Measurements from ENCODE around the gene DENND2D.

Gene DENND2D

GRCh38 chr1:111204983-111205713 lies 4.7 kb upstream of the DENND2D start:
- peak overlapping the region; percentile 83 for H3K4me3 ChIP-seq (ENCODE audit: low read length)
- H3K9me3 ChIP-seq (ENCODE audit: control insufficient read depth, insufficient read depth, low read length), result no peaks in the 10 kb centered on the region
- peak overlapping the region; percentile 92 for H3K27ac ChIP-seq (ENCODE audit: low read depth, low read length)
- peak overlapping the region; percentile 97 for H3K4me2 ChIP-seq (ENCODE audit: low read length)
- H4K20me1 ChIP-seq (ENCODE audit: control insufficient read depth, insufficient read depth, low read depth, low read length), result no peaks in the 10 kb centered on the region
- H3K9me2 ChIP-seq (replicated peaks; ENCODE audit: control insufficient read depth, low read length), result no peaks in the 10 kb centered on the region
- H3F3A ChIP-seq (ENCODE audit: control insufficient read depth, insufficient read depth), result peaks cover 32% of the 10 kb centered on the region
- H3K36me3 ChIP-seq (ENCODE audit: control insufficient read depth, low read length), result peaks cover 30% of the 10 kb centered on the region
- no peaks in the 10 kb centered on the region for H3K27me3 ChIP-seq (ENCODE audit: control insufficient read depth, low read length)
- H3K79me2 ChIP-seq (ENCODE audit: control insufficient read depth, low read length), result peaks cover 36% of the 10 kb centered on the region
- TF ChIP-seq EZH2phosphoT487 (IDR thresholded peaks at IDR 0.05; ENCODE audit: borderline replicate concordance, low read length) (no peak), CTCF (IDR thresholded peaks at IDR 0.05; ENCODE audit: low read depth, low read length, poor library complexity, severe bottlenecking) (no peak)
- H3K4me1 ChIP-seq (ENCODE audit: control insufficient read depth, low read length), result peaks cover 86% of the 10 kb centered on the region

- Histone ChIP-seq H3K79me2 (ENCODE audit: control insufficient read depth, low read length) (peaks cover 41% of the 10 kb centered on the region), H3K4me2 (ENCODE audit: low read length) (peak overlapping the region; percentile 97), H3K36me3 (ENCODE audit: control insufficient read depth, low read length) (peaks cover 37% of the 10 kb centered on the region), H4K20me1 (ENCODE audit: control insufficient read depth, insufficient read depth, low read depth, low read length) (no peaks in the 10 kb centered on the region), H3K9me2 (replicated peaks; ENCODE audit: control insufficient read depth, low read length) (no peaks in the 10 kb centered on the region), H3K4me3 (ENCODE audit: low read length) (peak overlapping the region; percentile 83), H3K4me1 (ENCODE audit: control insufficient read depth, low read length) (peaks cover 92% of the 10 kb centered on the region), H3K27me3 (ENCODE audit: control insufficient read depth, low read length) (no peaks in the 10 kb centered on the region), H3K27ac (ENCODE audit: low read depth, low read length) (peak overlapping the region; percentile 92), H3K9me3 (ENCODE audit: control insufficient read depth, insufficient read depth, low read length) (no peaks in the 10 kb centered on the region), H3F3A (ENCODE audit: control insufficient read depth, insufficient read depth) (peaks cover 27% of the 10 kb centered on the region)
- TF ChIP-seq EZH2phosphoT487 (IDR thresholded peaks at IDR 0.05; ENCODE audit: borderline replicate concordance, low read length) (no peak), CTCF (IDR thresholded peaks at IDR 0.05; ENCODE audit: low read depth, low read length, poor library complexity, severe bottlenecking) (peak; percentile 42)
Observed at GRCh38 chr1:111204201-111204982, 3.9 kb upstream of the DENND2D start.

- peaks cover 44% of the 10 kb centered on the region for H3K36me3 ChIP-seq (ENCODE audit: control insufficient read depth, low read length)
- peak overlapping the region; percentile 83 for H3K4me3 ChIP-seq (ENCODE audit: low read length)
- peak overlapping the region; percentile 97 for H3K4me2 ChIP-seq (ENCODE audit: low read length)
- TF ChIP-seq CTCF (IDR thresholded peaks at IDR 0.05; ENCODE audit: low read depth, low read length, poor library complexity, severe bottlenecking) (no peak), EZH2phosphoT487 (IDR thresholded peaks at IDR 0.05; ENCODE audit: borderline replicate concordance, low read length) (no peak)
- H3K79me2 ChIP-seq (ENCODE audit: control insufficient read depth, low read length), result peaks cover 43% of the 10 kb centered on the region
- no peaks in the 10 kb centered on the region for H4K20me1 ChIP-seq (ENCODE audit: control insufficient read depth, insufficient read depth, low read depth, low read length)
- H3K27me3 ChIP-seq (ENCODE audit: control insufficient read depth, low read length), result no peaks in the 10 kb centered on the region
- no peaks in the 10 kb centered on the region for H3K9me3 ChIP-seq (ENCODE audit: control insufficient read depth, insufficient read depth, low read length)
- H3K9me2 ChIP-seq (replicated peaks; ENCODE audit: control insufficient read depth, low read length), result no peaks in the 10 kb centered on the region
- H3F3A ChIP-seq (ENCODE audit: control insufficient read depth, insufficient read depth), result peaks cover 26% of the 10 kb centered on the region
- H3K27ac ChIP-seq (ENCODE audit: low read depth, low read length), result peak overlapping the region; percentile 92
- H3K4me1 ChIP-seq (ENCODE audit: control insufficient read depth, low read length), result peaks cover 91% of the 10 kb centered on the region
Observed at GRCh38 chr1:111203681-111204200, 3.3 kb upstream of the DENND2D start.
